Vagina (tissue), 2 donors: ENCODE measurements around the gene SLX4IP. TPM values are rescaled to one million over a fixed set of nuclear protein-coding genes. Genes with fewer than 3 reads are reported as not detected.

Experiments
- DNase-seq, 2 donors: peaks; one replicate each; pipeline ENCODE4 v3.0.0-alpha.2; 2017; ENCODE audit errors: extremely low spot score in 2 of 2
- H3K27ac ChIP-seq: fragments of 200-600 bp; sonication (generic); one replicate; pipeline ENCODE4 v1.5.1; 2019
- H3K27me3 ChIP-seq: fragments of 200-600 bp; sonication (generic); one replicate; pipeline ENCODE4 v1.5.1; 2019
- H3K36me3 ChIP-seq, 2 donors: fragments of 200-600 bp; sonication (generic); one replicate each; pipeline ENCODE4 v1.5.1; 2017 to 2019
- H3K4me1 ChIP-seq: fragments of 200-600 bp; sonication (generic); one replicate; pipeline ENCODE4 v1.5.1; 2019
- H3K4me3 ChIP-seq, 2 donors: fragments of 200-600 bp; sonication (generic); 1 replicate in 1 of 2; 2 replicates in 1 of 2; pipeline ENCODE4 v1.5.1; 2016 to 2019
- H3K9me3 ChIP-seq: fragments of 200-600 bp; sonication (generic); one replicate; pipeline ENCODE4 v1.5.1; 2019
- CTCF ChIP-seq, 3 experiments: fragments of 450-650 bp in 2 of 3; fragments of 200-600 bp in 1 of 3; sonication (generic) in 1 of 3; IDR thresholded peaks; one replicate each; pipeline ENCODE4 v1.5.1; 2017 to 2019; ENCODE audit warnings: antibody characterized with exemption in 3 of 3, mild to moderate bottlenecking in 2 of 3, moderate library complexity in 2 of 3
- POLR2A ChIP-seq, 2 donors: fragments of 450-650 bp; IDR thresholded peaks; one replicate each; pipeline ENCODE4 v1.6.1; 2017; ENCODE audit warnings: antibody characterized with exemption in 2 of 2, mild to moderate bottlenecking in 2 of 2, moderate library complexity in 2 of 2
- POLR2AphosphoS5 ChIP-seq, 2 donors: sonication (generic); formaldehyde crosslinking; IDR thresholded peaks; one replicate each; pipeline ENCODE4 v1.9.0; 2017; ENCODE audit warnings: antibody characterized with exemption in 2 of 2, mild to moderate bottlenecking in 2 of 2, low read depth in 1 of 2; ENCODE audit not compliant: insufficient read depth in 1 of 2
- intact Hi-C: fragments of 100-400 bp; cut with DNase I; formaldehyde crosslinking; loops from one replicate; pipeline ENCODE4 v1.15.1; 2023
- total RNA-seq: library from RNA; depleted of rRNA; stranded (reverse); fragments of >200 nt; gene quantifications from one replicate; pipeline ENCODE4 v1.2.3, GENCODE V29; 2016

Gene SLX4IP
- total RNA-seq, 1 donor from 2014 or later: 4.9 TPM

DNA sequence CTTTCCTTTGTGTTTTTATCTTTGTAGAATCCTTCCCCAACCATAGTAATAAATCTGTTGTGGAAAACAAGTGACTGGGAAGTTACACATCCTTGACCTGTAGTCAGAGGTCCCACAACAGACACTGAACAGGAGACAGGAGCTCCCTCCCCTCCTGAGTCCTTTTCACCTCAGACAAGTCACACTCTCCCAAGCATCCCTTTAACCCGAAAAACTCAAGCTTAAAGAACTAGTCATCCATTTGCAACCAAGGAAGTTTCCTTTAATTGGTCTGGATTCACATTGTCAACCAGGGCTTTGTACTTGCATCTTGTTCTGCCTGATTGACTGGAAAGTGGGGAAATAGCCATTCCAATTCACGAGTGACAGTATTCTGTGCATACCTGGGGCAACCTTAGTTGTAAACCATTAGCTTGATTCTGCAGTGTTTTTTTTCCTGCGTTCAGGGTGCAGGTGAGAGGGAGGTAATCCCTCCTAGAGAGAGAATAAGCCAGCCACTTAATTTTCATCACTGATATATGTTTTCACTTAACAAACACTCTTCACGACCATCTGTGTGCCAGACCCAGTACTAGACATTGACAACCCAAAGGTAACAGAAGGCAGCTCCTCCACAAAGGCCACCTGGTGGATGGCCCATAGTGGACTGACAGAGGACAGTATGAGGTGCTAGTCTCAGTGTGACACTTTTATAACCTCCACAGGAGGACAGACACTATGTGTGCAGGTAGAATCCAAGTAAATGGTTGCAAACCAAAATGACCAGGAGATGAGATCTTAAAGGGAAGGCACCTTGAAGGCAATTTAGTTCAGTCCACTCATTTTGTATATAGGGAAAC, 112.4 kb downstream of the SLX4IP start:
- intact Hi-C loops: loop anchor here (10.0 kb wide), 1 partner anchor 997 kb away; no protein-coding TSS in a partner anchor

GRCh38 chr20:10549511-10549910, 114.4 kb downstream of the SLX4IP start:
- peaks cover 17% of the 10 kb centered on the region for H3K4me1 ChIP-seq
- no peaks in the 10 kb centered on the region for H3K9me3 ChIP-seq
- no peak overlapping the region for H3K4me3 ChIP-seq
- no peak for TF ChIP-seq POLR2A (IDR thresholded peaks at IDR 0.05)
- no peak for TF ChIP-seq CTCF (IDR thresholded peaks at IDR 0.05)
- TF ChIP-seq POLR2AphosphoS5 (IDR thresholded peaks at IDR 0.05; ENCODE audit: insufficient read depth in 1 of 2, low read depth in 1 of 2): no peak
- no peaks in the 10 kb centered on the region for H3K36me3 ChIP-seq
- DNase-seq: no peak
- intact Hi-C loops: loop anchor here (10.0 kb wide), 1 partner anchor 995 kb away; no protein-coding TSS in a partner anchor
- no peaks in the 10 kb centered on the region for H3K27me3 ChIP-seq
- no peak overlapping the region for H3K27ac ChIP-seq

More for the DNA sequence above, 112.4 kb downstream of the SLX4IP start:
- Histone ChIP-seq H3K27me3 (no peaks in the 10 kb centered on the region), H3K4me1 (peaks cover 9% of the 10 kb centered on the region), H3K36me3 (no peaks in the 10 kb centered on the region), H3K27ac (no peak overlapping the region), H3K9me3 (no peaks in the 10 kb centered on the region), H3K4me3 (no peak overlapping the region)
- no peak for DNase-seq
- TF ChIP-seq POLR2A (IDR thresholded peaks at IDR 0.05): no peak
- peak in 1 of 2 donors; percentile 19 for TF ChIP-seq POLR2AphosphoS5 (IDR thresholded peaks at IDR 0.05; ENCODE audit: insufficient read depth in 1 of 2, low read depth in 1 of 2)

DNA sequence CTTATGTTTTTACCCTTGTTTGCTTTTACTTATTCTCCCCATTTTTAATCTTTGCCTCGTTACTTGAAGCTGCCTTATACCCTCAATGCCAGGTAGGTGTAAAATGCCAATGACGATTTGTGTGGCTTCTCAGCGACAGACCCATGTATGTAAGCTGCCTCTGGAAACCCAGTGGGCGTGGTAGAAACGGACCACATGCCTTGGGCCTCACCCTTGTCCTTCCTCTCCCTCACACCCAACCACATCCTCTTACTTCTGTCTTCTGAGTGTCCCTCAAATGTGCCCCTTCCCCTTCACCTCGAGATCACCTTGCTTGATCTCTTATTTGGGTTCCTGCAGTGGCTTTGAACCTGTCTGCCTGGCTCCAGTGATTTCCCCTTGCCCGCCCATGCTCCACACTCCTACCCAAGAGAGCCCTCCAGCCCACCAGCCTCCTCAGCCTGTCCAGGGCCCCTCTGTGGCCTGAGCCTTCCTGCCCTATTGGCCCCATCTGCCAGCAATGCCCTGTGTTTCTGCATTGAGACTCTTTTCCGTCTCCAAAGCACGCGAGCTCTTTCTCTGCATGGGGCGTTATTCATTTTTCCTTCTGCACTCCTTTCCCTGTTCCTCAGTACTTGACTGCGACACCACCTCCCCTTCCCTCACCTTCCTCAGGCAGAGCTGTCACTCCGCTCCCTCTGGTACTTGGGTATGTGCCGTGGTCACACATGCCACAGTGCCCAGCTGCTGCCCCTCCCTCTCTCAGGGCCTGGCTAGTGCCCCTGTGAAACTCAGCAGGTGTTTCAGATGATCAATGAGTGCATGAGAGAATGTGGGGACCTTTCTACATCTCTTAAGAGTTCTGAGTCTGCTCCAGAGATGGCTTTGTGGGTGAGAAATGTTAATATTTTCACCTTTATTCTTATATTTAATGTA, 115.4 kb downstream of the SLX4IP start:
- Histone ChIP-seq H3K27ac (no peak overlapping the region), H3K4me1 (peaks cover 17% of the 10 kb centered on the region), H3K27me3 (no peaks in the 10 kb centered on the region), H3K4me3 (no peak overlapping the region), H3K36me3 (no peaks in the 10 kb centered on the region), H3K9me3 (no peaks in the 10 kb centered on the region)
- no peak for TF ChIP-seq POLR2A (IDR thresholded peaks at IDR 0.05)
- no peak for DNase-seq
- intact Hi-C loops: loop anchor here (10.0 kb wide), 2 partner anchors 54 to 724 kb away; no protein-coding TSS in a partner anchor

DNA sequence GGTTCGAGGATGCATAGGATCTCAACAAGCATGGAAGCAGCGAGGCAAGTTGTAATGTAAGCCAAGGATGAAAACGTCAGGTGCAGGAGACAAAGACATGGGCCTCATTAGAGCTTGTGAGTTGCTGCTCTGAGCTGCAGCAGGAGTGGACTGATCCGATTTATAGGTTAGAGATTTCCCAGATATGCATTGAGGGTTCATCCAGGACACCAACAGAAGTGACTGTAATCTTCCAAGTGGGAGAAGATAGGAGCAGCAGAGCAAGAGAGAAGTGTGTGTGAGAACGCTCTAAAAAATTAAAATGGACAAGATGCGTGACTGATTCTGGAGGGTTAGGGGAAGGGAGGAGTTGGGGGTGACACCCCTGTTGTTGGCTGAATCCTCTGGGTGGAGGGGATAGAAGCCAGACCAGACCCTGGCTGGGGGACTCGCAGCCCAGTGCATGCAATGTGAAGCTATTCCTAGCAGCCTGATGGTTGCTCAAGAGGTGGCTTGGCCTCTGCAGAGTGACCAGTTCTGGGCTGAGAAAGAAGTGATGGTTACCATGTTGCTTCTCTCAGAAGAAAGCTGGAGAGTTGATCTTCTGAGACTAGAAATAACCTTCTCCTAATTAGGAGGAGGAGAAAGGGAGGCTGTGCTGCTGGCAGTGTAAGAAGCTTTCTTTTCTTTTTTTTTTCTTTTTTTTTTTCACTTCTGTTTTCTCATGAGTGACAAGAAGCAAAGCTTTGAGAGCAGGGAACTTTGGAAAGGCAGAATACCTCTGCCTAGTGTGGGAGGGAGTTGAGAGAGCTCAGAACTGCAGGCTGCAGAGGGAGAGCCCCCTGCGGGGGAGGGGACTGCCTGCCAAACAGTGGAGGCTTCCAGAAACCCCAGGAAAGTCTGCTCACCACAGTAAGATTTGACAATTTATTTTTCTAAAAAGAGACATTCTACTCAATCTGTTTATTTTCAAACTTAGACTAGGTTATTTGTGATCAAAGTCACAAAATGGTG, 116.9 kb downstream of the SLX4IP start:
- no peak overlapping the region for H3K27ac ChIP-seq

DNA sequence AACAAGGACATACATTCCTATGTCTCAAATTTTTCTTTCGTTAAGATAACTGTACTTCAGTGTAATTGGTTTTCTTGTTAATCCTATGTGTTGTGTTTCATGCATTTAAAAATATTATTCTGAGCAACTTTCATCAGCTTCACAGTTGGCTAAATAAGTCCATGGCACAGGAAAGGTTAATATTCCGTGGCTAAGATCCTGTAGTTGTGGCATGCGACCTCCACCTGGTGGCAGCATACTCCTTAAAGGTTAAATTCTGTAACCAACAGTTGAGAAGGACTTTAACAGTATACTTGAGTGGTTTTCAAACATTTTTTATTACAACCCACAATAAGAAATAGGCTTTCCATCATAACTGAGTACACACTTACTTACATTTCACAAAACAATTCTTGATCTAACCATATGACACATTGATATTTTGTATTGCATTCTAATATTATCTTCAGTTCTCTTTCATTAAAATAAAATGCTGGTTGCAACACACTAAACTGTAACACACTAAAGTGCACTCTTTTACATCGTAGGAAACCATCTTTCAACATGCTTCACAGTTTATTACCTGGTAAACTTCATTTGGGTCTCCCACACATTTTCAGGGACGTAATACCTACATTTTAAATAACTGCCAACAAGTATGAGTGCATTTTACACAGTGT, 118.3 kb downstream of the SLX4IP start:
- peak; percentile 22 to 86 (median 73) for TF ChIP-seq CTCF (IDR thresholded peaks at IDR 0.05)
- peak in 1 of 2 donors; percentile 54 for TF ChIP-seq POLR2AphosphoS5 (IDR thresholded peaks at IDR 0.05; ENCODE audit: insufficient read depth in 1 of 2, low read depth in 1 of 2)
- TF ChIP-seq POLR2A (IDR thresholded peaks at IDR 0.05): no peak
- Histone ChIP-seq H3K9me3 (no peaks in the 10 kb centered on the region), H3K36me3 (no peaks in the 10 kb centered on the region), H3K27me3 (no peaks in the 10 kb centered on the region), H3K4me1 (peaks cover 39% of the 10 kb centered on the region), H3K27ac (no peak overlapping the region), H3K4me3 (no peak overlapping the region)
- intact Hi-C loops: loop anchor here (10.0 kb wide), 2 partner anchors 51 to 721 kb away; no protein-coding TSS in a partner anchor
- no peak for DNase-seq

More for the DNA sequence above, 116.9 kb downstream of the SLX4IP start:
- Histone ChIP-seq H3K4me1 (peaks cover 30% of the 10 kb centered on the region), H3K9me3 (no peaks in the 10 kb centered on the region), H3K36me3 (no peaks in the 10 kb centered on the region), H3K4me3 (no peak overlapping the region), H3K27me3 (no peaks in the 10 kb centered on the region)
- TF ChIP-seq POLR2A (IDR thresholded peaks at IDR 0.05) (no peak), POLR2AphosphoS5 (IDR thresholded peaks at IDR 0.05; ENCODE audit: insufficient read depth in 1 of 2, low read depth in 1 of 2) (no peak)
- DNase-seq: no peak
- intact Hi-C loops: loop anchor here (10.0 kb wide), 2 partner anchors 53 to 723 kb away; no protein-coding TSS in a partner anchor
